ENCODE data around the gene COL23A1. TPM values are rescaled to one million over a fixed set of nuclear protein-coding genes. Genes with fewer than 3 reads are reported as not detected.

COL23A1 gene
- total and polyA plus RNA-seq, 2 of the 8 experiments (the other 6 are each of a cell fraction or from before 2014, with no cell fraction given) = 3.1 to 4.7 TPM

DNA sequence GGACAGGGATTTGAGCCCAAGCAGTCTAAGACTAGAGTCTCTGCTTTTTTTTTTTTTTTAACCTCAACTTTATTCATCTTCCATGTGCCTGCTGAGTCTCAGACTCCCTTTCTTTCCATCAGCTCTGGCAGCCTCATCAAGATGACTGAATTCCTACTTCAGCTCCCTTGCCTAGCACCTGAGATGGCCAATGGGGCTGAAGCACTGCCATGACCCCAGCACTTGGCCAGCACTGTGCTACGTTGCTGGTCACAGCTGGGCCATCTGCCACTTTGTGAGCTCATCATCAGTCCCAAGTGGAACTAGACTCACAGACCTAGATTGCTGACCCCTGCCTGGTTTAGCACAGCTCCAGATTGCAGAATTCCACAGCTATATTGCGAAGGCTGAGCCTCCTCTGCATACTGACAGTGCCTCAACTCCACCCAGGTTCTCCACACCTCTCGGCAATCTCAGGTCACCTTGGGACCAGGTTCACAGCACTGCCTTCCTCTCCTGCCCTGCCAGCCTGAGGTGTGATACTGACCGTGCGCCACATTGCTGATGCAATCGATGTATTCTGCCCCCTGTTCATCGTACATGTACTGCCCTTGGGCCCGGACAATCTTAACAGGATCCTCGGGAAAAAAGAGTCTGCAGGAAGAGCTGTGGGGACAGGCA is 359.2 kb downstream of the COL23A1 start:
- Histone ChIP-seq H2BK5ac (ENCODE audit: low read depth, low read length) (no peak overlapping the region), H3K79me1 (ENCODE audit: low read depth, low read length) (peaks cover 11% of the 10 kb centered on the region), H2BK15ac (ENCODE audit: low read length) (0 out of 2 replicates have a peak overlapping the region, but pooled peaks have one; percentile 6), H4K20me1 (replicated peaks in 1 of 2; ENCODE audit: control insufficient read depth in 1 of 2, insufficient read depth in 2 of 2, low read length in 2 of 2) (peaks cover 0 to 5% of the 10 kb centered on the region in 2 experiments), H3K14ac (ENCODE audit: insufficient read length) (no peak overlapping the region), H4K8ac (ENCODE audit: extremely low read depth, insufficient read depth, low read length) (no peak overlapping the region; the same call in 1 of the 2 replicates), H2BK12ac (ENCODE audit: low read depth, low read length) (0 out of 2 replicates have a peak overlapping the region, but pooled peaks have one; percentile 27), H3K18ac (ENCODE audit: extremely low read depth, low read length) (no peak overlapping the region), H2AFZ (ENCODE audit: low read length) (no peak overlapping the region), H3K4ac (replicated peaks; ENCODE audit: insufficient read length, low read depth, low read length) (no peak overlapping the region), H4K91ac (replicated peaks; ENCODE audit: insufficient read length, low read length) (no peak overlapping the region), H2BK20ac (ENCODE audit: low read length) (no peak overlapping the region), H3K36me3 (ENCODE audit: control insufficient read depth in 2 of 4, insufficient read depth in 4 of 4, low read length in 3 of 4) (peaks cover 7 to 35% (median 18%) of the 10 kb centered on the region in 4 experiments; a peak in 6 of 8 replicates), H4K5ac (ENCODE audit: insufficient read length, low read depth, low read length) (no peak overlapping the region), H2BK120ac (replicated peaks; ENCODE audit: low read depth, low read length) (no peak overlapping the region), H3K79me2 (ENCODE audit: control insufficient read depth in 1 of 2, insufficient read depth in 2 of 2, low read length in 2 of 2) (peaks cover 0 to 13% of the 10 kb centered on the region in 2 experiments; a peak in 2 of 4 replicates), H3K27ac (ENCODE audit: low read depth, low read length) (no peak overlapping the region), H3K23ac (ENCODE audit: insufficient read length) (no peak overlapping the region), H3K4me3 (ENCODE audit: extremely low read depth in 1 of 4, insufficient read depth in 2 of 4, low read depth in 3 of 4, low read length in 4 of 4) (peak overlapping the region; percentile 52 to 72 (median 64); a peak in 6 of 8 replicates), H3K9ac (replicated peaks in 1 of 4; ENCODE audit: extremely low read depth in 1 of 4, low read depth in 3 of 4, low read length in 3 of 4) (0 out of 7 replicates have a peak overlapping the region, but pooled peaks of 1 of the 4 experiments have one; percentile 8), H3K4me2 (ENCODE audit: insufficient read depth in 1 of 2, low read depth in 2 of 2, low read length in 2 of 2) (peak overlapping the region; percentile 72 to 94), H3K23me2 (ENCODE audit: low read depth, low read length) (peaks cover 3% of the 10 kb centered on the region; the same call in 1 of the 2 replicates), H3K4me1 (replicated peaks in 1 of 4; ENCODE audit: control insufficient read depth in 3 of 4, insufficient read depth in 4 of 4, low read length in 3 of 4) (peaks cover 0 to 17% (median 10%) of the 10 kb centered on the region in 4 experiments; a peak in 6 of 7 replicates), H3K9me3 (ENCODE audit: insufficient read depth in 2 of 2, low read depth in 1 of 2, low read length in 1 of 2) (no peaks in the 10 kb centered on the region), H3K56ac (replicated peaks; ENCODE audit: insufficient read length, low read depth, low read length) (no peak overlapping the region), H2AK5ac (ENCODE audit: low read depth, low read length) (peak overlapping the region; percentile 18; the same call in 1 of the 2 replicates), H3K27me3 (replicated peaks in 1 of 4; ENCODE audit: control insufficient read depth in 3 of 4, extremely low read depth in 1 of 4, insufficient read depth in 3 of 4, low read length in 3 of 4) (no peaks in the 10 kb centered on the region)
- WGBS, 2 experiments (ENCODE audit: extremely low coverage in 1 of 2, insufficient coverage in 1 of 2, insufficient read length in 1 of 2, insufficient replicate concordance in 2 of 2, low coverage in 1 of 2, low lambda C conversion rate in 2 of 2, missing lambda C conversion rate in 1 of 2) = 94% methylated on average over 9 of the region's 9 CpGs; no CpG with 5 or more reads in 1 of the 2 experiments
- CTCF ChIA-PET (ENCODE audit: partially characterized antibody) = interaction anchor here (0.6 to 2.2 kb wide), 8 partner anchors 10 to 1744 kb away, joined by 3 to 8 read pairs (median 3); partner anchors contain the start of gene COL23A1
- no peak for DNase-seq (ENCODE audit: low read depth in 1 of 2, low spot score in 2 of 2)
- FAIRE-seq = no peak
- POLR2A ChIA-PET (ENCODE audit: partially characterized antibody) = interaction anchor here (1.0 to 21.6 kb wide), 7 partner anchors 10 to 54 kb away, joined by 3 to 507 read pairs (median 6); partner anchors contain the start of gene HNRNPAB

All from H1 (cell line).